Spleen (tissue), 11 donors: ENCODE data around the gene NUP214. TPM values are rescaled to one million over a fixed set of nuclear protein-coding genes. Genes with fewer than 3 reads are reported as not detected.

Experiments
- DNase-seq: peaks from one replicate; pipeline ENCODE4 v3.0.0-alpha.2; 2020
- H3K27ac ChIP-seq, 8 donors: fragments of 200-600 bp; sonication (generic) in 7 of 8; 1 replicate in 4 of 8; 2 replicates in 4 of 8; pipeline versions ENCODE4 v1.5.0 to v1.8.0; 2016 to 2021; ENCODE audit warnings: inconsistent platforms in 4 of 8, mild to moderate bottlenecking in 4 of 8, moderate library complexity in 1 of 8
- H3K27me3 ChIP-seq, 7 donors: fragments of 200-600 bp; sonication (generic) in 6 of 7; replicated peaks in 1 of 7; 1 replicate in 4 of 7; 2 replicates in 3 of 7; pipeline versions ENCODE4 v1.5.0 to v1.8.0; 2016 to 2021; ENCODE audit warnings: inconsistent platforms in 3 of 7, mild to moderate bottlenecking in 1 of 7
- H3K36me3 ChIP-seq, 6 donors: fragments of 200-600 bp; sonication (generic) in 5 of 6; 1 replicate in 4 of 6; 2 replicates in 2 of 6; pipeline versions ENCODE4 v1.5.0 to v1.8.0; 2016 to 2021; ENCODE audit warnings: inconsistent platforms in 2 of 6
- H3K4me1 ChIP-seq, 6 donors: fragments of 200-600 bp; sonication (generic) in 5 of 6; 1 replicate in 3 of 6; 2 replicates in 3 of 6; pipeline versions ENCODE4 v1.5.0 to v1.8.0; 2016 to 2021; ENCODE audit warnings: inconsistent platforms in 3 of 6
- H3K4me3 ChIP-seq, 8 donors: fragments of 200-600 bp; sonication (generic) in 7 of 8; 1 replicate in 4 of 8; 2 replicates in 4 of 8; pipeline versions ENCODE4 v1.5.0 to v1.8.0; 2016 to 2021; ENCODE audit warnings: inconsistent platforms in 4 of 8, mild to moderate bottlenecking in 4 of 8, moderate library complexity in 2 of 8
- H3K9me3 ChIP-seq, 8 donors: fragments of 200-600 bp; sonication (generic) in 7 of 8; 1 replicate in 4 of 8; 2 replicates in 4 of 8; pipeline versions ENCODE4 v1.5.0 to v1.8.0; 2016 to 2021; ENCODE audit warnings: inconsistent platforms in 4 of 8
- POLR2A ChIP-seq, 3 donors: fragments of 450-650 bp; IDR thresholded peaks; one replicate each; pipeline ENCODE4 v1.5.1; 2017; ENCODE audit warnings: antibody characterized with exemption in 3 of 3, mild to moderate bottlenecking in 1 of 3
- POLR2AphosphoS5 ChIP-seq, 3 donors: sonication (generic); formaldehyde crosslinking; IDR thresholded peaks; one replicate each; pipeline ENCODE4 v1.5.1; 2017; ENCODE audit warnings: antibody characterized with exemption in 3 of 3
- WGBS, 5 donors: extraction: QIAGEN DNeasy Blood & Tissue Kit in 3 of 5; methylation state at CpG; one replicate each; pipeline versions ENCODE4 v1.1.5 to v1.1.7; 2013 to 2018; 5-methylcytosine and 5-hydroxymethylcytosine counted together
- intact Hi-C: fragments of 100-400 bp; cut with DNase I; formaldehyde crosslinking; loops from one replicate; pipeline ENCODE4 v1.15.0; 2023; ENCODE audit warnings: low total_unique reads
- polyA plus RNA-seq, 3 donors: library from polyadenylated mRNA; stranded (reverse); fragments of 200-250 nt; gene quantifications; one replicate each; pipeline ENCODE4 v1.2.1, GENCODE V29; 2013
- total RNA-seq, 7 donors: library from RNA; depleted of rRNA in 3 of 7; stranded (reverse); fragments of >200 nt in 3 of 7; fragmentation: NEBNext Ultra II Directional in 4 of 7; extraction: Animal tissue kit (Norgen Biotek cat#: 25700) in 4 of 7; gene quantifications; one replicate each; pipeline versions ENCODE4 v1.1.0 to v1.2.1, GENCODE V29; 2016 to 2021
- TF ChIP-seq, protein P1 (sequence below), 11 experiments: fragments of 200-600 bp in 7 of 11; fragments of 450-650 bp in 4 of 11; sonication (generic) in 4 of 11; IDR thresholded peaks in 8 of 11; conservative IDR thresholded peaks in 3 of 11; 1 replicate in 7 of 11; 2 replicates in 4 of 11; pipeline versions ENCODE4 v1.4.0 to v1.8.0; 2016 to 2021; ENCODE audit warnings: antibody characterized with exemption in 11 of 11, inconsistent platforms in 4 of 11, mild to moderate bottlenecking in 1 of 11
- donor health status: healthy with polysubstance abuse.
- donor health status: DM: no; HTN: no; CAD: no; lungs with moderate emphysema.
- donor health status: DM: no; HTN: no; CAD: no.
- donor health status: Bipolar disorder and iron deficiency.
- donor health status: healthy.
- donor health status: DM: no; HTN: no; CAD: no.
- donor health status: DM: yes; HTN: yes; CAD: no.

The NUP214 gene
- total and polyA plus RNA-seq, 10 donors, result 21.4 to 182 (median 121) TPM

- DNase-seq, result no peak
Observed at GRCh38 chr9:131117762-131118145, 7.6 kb upstream of the NUP214 start.

GRCh38 chr9:131119600-131119999 lies 5.8 kb upstream of the NUP214 start:
- DNase-seq, result no peak
- H3K4me1 ChIP-seq, result peaks cover 0 to 40% (median 17%) of the 10 kb centered on the region in 6 donors
- peaks cover 0 to 83% (median 12%) of the 10 kb centered on the region in 6 donors for H3K36me3 ChIP-seq
- peak overlapping the region in 2 of 8 donors; percentile 13 to 21 for H3K27ac ChIP-seq
- 70 to 90% (median 78%) methylated on average over 8 of the region's 8 CpGs for WGBS, 5 donors
- TF ChIP-seq POLR2A (IDR thresholded peaks at IDR 0.05), result no peak
- TF ChIP-seq POLR2AphosphoS5 (IDR thresholded peaks at IDR 0.05), result no peak
- TF ChIP-seq, protein P1, sequence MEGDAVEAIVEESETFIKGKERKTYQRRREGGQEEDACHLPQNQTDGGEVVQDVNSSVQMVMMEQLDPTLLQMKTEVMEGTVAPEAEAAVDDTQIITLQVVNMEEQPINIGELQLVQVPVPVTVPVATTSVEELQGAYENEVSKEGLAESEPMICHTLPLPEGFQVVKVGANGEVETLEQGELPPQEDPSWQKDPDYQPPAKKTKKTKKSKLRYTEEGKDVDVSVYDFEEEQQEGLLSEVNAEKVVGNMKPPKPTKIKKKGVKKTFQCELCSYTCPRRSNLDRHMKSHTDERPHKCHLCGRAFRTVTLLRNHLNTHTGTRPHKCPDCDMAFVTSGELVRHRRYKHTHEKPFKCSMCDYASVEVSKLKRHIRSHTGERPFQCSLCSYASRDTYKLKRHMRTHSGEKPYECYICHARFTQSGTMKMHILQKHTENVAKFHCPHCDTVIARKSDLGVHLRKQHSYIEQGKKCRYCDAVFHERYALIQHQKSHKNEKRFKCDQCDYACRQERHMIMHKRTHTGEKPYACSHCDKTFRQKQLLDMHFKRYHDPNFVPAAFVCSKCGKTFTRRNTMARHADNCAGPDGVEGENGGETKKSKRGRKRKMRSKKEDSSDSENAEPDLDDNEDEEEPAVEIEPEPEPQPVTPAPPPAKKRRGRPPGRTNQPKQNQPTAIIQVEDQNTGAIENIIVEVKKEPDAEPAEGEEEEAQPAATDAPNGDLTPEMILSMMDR (IDR thresholded peaks at IDR 0.05 in 8 of 11, conservative IDR thresholded peaks at IDR 0.05 in 3 of 11), result no peak
- intact Hi-C loops, result no loop called here
- no peak overlapping the region for H3K4me3 ChIP-seq
- H3K9me3 ChIP-seq, result no peaks in the 10 kb centered on the region
- peaks cover 0 to 15% (median 0%) of the 10 kb centered on the region in 7 donors for H3K27me3 ChIP-seq

More at GRCh38 chr9:131117762-131118145, 7.6 kb upstream of the NUP214 start:
- Histone ChIP-seq H3K36me3 (peaks cover 0 to 98% (median 12%) of the 10 kb centered on the region in 6 donors), H3K4me1 (peaks cover 0 to 43% (median 14%) of the 10 kb centered on the region in 6 donors), H3K27me3 (peaks cover 0 to 15% (median 0%) of the 10 kb centered on the region in 7 donors), H3K27ac (peak overlapping the region in 4 of 8 donors; percentile 38 to 66 (median 55)), H3K9me3 (no peaks in the 10 kb centered on the region), H3K4me3 (no peak overlapping the region)
- TF ChIP-seq POLR2A (IDR thresholded peaks at IDR 0.05) (no peak), POLR2AphosphoS5 (IDR thresholded peaks at IDR 0.05) (no peak)
- TF ChIP-seq, protein P1 (IDR thresholded peaks at IDR 0.05 in 8 of 11, conservative IDR thresholded peaks at IDR 0.05 in 3 of 11), result no peak
- 50 to 84% (median 58%) methylated on average over 4 of the region's 4 CpGs for WGBS, 5 donors
- intact Hi-C loops, result no loop called here

- intact Hi-C loops, result loop anchor here (10.0 kb wide), 1 partner anchor 66 kb away; no protein-coding TSS in a partner anchor
- TF ChIP-seq POLR2AphosphoS5 (IDR thresholded peaks at IDR 0.05) (peak in 1 of 3 donors; percentile 7), POLR2A (IDR thresholded peaks at IDR 0.05) (no peak)
- Histone ChIP-seq H3K4me3 (no peak overlapping the region), H3K9me3 (no peaks in the 10 kb centered on the region), H3K27me3 (peaks cover 0 to 15% (median 0%) of the 10 kb centered on the region in 7 donors), H3K27ac (peak overlapping the region in 1 of 8 donors; percentile 29), H3K36me3 (peaks cover 0 to 72% (median 12%) of the 10 kb centered on the region in 6 donors), H3K4me1 (peaks cover 0 to 47% (median 20%) of the 10 kb centered on the region in 6 donors)
- WGBS, 5 donors, result 78 to 97% (median 89%) methylated on average over 4 to 7 of the region's 7 CpGs
- no peak for DNase-seq
Observed at GRCh38 chr9:131120620-131121228, 4.7 kb upstream of the NUP214 start.

GRCh38 chr9:131121346-131121745 lies 4.0 kb upstream of the NUP214 start:
- Histone ChIP-seq H3K4me1 (peaks cover 5 to 48% (median 26%) of the 10 kb centered on the region in 6 donors), H3K9me3 (no peaks in the 10 kb centered on the region), H3K27ac (peak overlapping the region in 5 of 8 donors; percentile 15 to 33 (median 26)), H3K36me3 (peaks cover 0 to 66% (median 12%) of the 10 kb centered on the region in 6 donors), H3K4me3 (no peak overlapping the region), H3K27me3 (peaks cover 0 to 15% (median 0%) of the 10 kb centered on the region in 7 donors)
- 67 to 84% (median 74%) methylated on average over 2 of the region's 2 CpGs for WGBS, 5 donors
- no peak for DNase-seq
- TF ChIP-seq, protein P1 (IDR thresholded peaks at IDR 0.05 in 8 of 11, conservative IDR thresholded peaks at IDR 0.05 in 3 of 11), result no peak
- TF ChIP-seq POLR2AphosphoS5 (IDR thresholded peaks at IDR 0.05) (no peak), POLR2A (IDR thresholded peaks at IDR 0.05) (no peak)
- intact Hi-C loops, result loop anchor here (10.0 kb wide), 1 partner anchor 67 kb away; no protein-coding TSS in a partner anchor
